ENCODE results near the gene AKR7A3.

The AKR7A3 gene

GRCh38 chr1:19288324-19289241 lies at the start of gene AKR7A3:
Gene AKR7A3 (minus strand): TSS chr1:19288770. CDS start chr1:19288709, 61 bp downstream.
- DNase-seq (ENCODE audit: low spot score) = peak; percentile 80

DNA sequence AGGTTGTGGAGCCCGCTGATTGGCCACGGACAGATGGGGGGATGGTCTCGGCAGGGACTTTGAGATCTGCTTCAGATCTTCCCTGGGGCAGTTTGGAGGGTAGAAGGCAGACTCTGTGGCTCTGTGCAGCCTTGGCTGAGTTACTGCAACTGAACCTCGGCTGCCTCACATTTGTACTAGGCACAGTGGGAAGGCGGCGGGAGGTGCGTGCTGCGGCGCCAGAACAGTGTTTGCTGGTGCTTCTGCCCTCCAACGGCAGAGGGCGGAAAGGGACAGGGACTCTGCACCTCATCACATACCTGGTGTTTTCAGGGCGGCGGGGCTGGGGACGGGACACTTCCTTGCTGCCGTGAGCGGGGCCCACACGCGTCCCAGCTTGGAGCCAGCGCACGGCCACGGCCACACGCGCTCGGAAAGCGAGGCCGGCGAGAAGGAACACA lies 49.8 kb upstream of the AKR7A3 start:
- peak; percentile 62 for DNase-seq (ENCODE audit: low spot score)

DNA sequence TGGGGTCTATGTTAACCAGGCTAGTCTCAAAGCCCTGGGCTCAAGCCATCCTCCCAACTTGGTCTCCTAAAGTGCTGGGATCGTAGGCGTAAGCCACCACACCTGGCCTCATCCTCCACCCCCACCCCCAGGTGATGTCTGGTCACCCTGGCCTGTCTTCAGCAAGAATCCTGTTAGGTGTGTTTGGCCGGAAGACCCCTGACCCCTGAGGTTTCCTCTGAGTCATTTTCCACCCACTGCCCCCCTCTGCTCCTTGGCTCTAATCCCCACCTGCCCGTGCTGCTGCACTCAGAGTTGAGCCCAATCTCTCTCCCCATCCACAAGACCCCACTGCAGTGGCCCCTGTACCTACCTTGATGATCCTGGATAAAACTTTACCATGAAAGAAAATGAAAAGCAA lies 48.7 kb upstream of the AKR7A3 start:
- DNase-seq (ENCODE audit: low spot score) = no peak

GRCh38 chr1:19336543-19336942 lies 48.0 kb upstream of the AKR7A3 start:
- DNase-seq (ENCODE audit: low spot score) = no peak

DNA sequence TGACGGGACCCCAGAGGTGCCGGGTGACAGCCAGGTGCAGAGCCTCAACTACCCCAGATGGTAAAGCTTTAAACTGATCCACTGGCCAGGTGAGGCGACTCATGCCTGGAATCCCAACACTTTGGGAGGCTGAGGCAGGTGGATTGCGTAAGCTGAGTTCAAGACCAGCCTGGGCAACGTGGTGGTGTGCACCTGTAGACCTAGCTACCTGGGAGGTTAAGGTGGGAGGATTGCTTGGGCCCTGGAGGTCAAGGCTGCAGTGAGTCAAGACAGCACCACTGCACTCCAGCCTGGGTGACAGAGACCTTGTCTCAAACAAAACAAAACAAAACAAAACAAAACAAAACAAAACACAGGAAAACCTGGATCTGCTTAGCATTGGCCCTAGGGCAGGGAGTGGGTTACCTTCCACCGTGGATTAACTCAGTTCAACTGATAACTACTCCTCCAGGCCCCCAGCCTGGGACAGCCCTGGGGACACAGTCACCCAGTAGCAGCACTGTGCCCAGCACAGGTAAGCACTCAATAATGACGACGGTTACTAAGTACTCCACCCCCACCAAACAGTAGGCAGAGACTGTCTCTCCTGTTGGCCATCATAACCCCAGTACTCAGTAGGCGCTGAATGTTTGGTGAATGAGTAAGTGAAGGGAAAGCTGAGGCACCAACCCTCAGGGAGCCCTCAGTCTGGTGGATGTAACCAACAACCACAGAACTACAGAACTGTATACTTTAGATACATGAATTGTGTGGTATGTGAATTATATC lies 45.2 kb upstream of the AKR7A3 start:
- DNase-seq (ENCODE audit: low spot score) = no peak

DNA sequence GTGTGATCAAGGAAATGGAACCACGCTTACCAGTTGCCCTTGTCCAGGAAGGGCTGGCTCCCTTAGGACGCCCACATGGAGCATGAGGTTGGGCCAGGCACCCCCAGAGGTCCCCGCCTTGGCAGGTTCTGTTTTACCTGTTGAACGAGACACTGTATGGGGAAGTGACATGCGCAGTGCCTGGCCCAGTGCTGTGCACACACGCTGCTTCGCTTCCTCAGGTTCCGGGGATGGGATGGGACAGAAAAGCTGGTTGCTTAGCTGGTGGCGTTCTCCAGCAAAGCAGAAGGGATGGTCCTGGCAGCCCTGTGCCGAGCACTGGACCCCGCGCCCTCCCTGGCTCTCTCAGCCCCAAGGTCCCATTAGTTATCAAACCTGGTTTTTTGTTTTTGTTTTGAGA lies 44.3 kb upstream of the AKR7A3 start:
- DNase-seq (ENCODE audit: low spot score) = no peak

GRCh38 chr1:19331262-19331878 lies 42.8 kb upstream of the AKR7A3 start:
- DNase-seq (ENCODE audit: low spot score) = no peak

GRCh38 chr1:19330449-19331135 lies 42.0 kb upstream of the AKR7A3 start:
- DNase-seq (ENCODE audit: low spot score) = no peak

DNA sequence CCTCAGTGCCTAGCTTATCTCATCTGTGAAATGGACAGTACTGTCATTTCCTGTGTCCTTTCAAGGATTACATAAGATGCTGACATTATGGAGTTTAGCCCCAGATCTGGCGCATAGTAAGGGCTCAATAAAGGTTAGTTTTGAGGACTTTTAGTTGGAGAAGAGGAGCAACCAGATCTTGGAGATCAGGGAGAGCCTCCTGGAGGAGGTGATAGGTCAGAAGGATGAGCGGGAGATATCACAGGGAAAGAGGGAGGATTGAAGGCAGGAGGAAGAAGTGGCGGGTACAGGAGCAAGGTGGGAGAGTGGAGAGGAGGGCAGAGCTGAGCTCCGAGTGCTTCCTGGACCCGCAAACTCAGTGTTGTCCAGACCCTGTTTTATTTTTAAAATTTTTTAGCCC lies 41.0 kb upstream of the AKR7A3 start:
- no peak for DNase-seq (ENCODE audit: low spot score)

DNA sequence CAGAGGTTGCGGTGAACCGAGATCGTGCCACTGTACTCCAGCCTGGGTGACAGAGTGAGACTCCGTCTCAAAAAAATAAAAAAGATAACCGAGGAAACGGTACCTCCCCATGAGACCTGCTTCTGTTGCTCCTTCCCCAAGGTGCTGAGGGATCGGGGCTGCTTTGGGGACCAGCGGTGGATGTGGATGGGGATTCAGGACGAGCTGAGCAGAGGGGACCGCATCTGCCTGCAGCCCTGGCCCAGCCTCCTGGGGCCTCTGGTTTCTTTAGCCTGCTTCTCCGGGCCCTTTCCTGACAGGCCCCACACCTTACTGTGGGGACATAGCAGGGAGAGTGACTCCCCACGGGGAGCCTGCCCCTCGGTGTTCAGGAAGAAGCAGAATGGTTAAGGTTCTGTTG lies 40.6 kb upstream of the AKR7A3 start:
- DNase-seq (ENCODE audit: low spot score) = no peak

DNA sequence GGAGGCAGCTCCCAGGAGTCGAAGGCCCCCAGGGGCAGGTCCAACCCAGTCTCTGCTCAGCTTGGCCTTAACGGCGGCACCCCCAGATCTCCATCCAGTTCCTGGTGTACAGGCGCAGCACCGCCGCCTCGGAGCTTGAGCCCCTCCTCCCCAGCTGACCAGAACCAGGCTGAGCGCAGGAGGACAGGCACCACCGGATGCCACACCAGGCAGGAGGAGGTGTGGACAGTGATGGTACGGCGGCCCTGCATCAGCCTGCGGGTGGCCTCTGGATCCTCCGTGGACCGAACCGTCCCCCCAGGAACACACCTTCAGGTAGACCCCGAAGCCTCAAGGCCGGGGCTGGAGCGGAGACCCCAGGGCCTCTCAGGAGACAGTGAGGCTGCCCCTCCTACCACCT lies 39.9 kb upstream of the AKR7A3 start:
- no peak for DNase-seq (ENCODE audit: low spot score)

DNA sequence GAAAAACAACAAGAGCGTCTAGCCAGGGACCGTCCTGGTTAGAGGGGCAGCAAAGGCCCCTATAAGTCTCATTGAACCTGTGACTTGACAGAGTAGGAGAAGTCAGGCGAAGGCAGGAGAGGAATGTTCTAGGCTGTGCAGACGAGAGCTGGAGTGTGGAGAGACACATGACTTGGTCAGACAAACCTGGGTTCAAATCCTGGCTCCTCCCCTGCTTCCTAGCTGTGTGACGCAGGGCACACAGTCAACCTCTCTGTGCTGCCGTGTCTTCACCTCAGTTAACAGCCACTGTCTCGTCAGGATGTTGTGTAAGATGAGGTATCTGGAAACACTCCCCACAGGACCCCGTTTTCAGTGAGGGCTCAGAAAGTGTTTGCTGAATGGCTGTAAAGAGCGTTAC lies 39.2 kb upstream of the AKR7A3 start:
- no peak for DNase-seq (ENCODE audit: low spot score)

DNA sequence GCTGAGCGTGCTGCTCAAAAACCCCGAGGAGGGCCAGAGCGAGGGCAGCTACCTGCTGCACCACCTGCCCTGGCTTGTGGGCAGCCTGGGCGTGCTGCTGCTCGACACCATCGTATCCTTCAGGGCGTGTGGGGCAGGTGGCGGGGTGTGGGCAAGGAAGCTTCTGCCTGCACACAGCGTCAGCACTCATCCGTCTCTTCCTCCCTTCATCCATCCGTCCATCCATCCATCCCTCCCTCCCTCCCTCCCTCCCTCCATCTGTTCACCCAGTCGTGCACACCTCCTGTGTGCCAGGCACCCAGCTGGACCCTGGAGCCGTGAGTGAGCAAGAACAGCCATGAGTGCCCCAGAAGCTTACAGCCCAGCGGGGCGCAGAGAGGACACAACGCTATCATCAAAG lies 38.7 kb upstream of the AKR7A3 start:
- DNase-seq (ENCODE audit: low spot score) = no peak

DNA sequence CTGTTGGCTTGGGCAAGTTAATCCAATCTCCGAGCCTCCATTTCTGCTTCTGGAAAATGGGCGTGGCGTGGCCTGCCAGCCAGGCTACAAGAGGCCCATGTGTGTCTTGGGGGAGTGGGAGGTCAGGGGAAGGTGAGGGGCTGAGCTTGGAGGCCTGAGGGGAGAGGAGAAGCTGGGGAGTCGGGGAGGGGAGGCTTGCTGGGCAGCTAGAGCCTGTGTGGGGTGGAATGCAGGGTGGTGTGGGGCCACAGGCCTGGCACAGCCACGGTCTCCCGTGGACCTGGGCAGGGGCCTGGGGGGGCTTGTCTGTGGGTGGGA lies 38.1 kb upstream of the AKR7A3 start:
- no peak for DNase-seq (ENCODE audit: low spot score)

DNA sequence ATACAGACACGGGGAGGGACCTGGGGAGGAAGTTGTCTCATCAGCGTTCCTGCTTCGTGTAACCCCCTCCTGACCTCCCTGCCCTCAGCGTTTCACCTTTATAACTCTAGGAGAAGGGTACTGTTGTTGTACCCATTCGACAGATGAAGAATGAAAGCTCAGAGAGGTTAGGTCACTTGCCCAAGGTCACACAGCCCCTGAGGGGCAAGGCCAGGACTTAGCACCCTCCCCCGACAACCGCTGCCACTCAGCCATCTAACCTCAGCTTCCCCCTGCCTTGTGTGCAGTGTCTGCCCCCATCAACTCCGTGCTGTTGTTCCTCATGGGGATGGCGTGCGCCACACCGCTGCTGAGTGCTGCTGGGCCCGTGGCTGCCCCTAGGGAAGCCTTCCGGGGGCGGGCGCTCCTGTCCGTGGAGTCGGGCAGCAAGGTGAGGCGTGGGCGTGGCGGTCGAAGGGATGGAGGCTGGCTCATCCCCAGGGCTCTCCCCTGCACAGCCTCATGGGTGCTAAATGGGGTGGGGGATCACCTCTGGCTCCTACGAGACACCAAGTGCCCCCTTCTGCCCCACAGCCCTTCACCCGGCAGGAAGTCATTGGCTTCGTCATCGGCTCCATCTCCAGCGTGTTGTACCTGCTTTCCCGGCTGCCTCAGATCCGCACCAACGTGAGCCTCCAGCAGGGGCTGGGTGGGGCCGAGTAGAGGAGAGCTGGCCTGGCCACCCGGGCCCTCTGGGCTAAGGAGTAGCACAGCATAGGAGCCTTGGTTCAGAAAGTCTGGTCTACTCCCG lies 37.6 kb upstream of the AKR7A3 start:
- no peak for DNase-seq (ENCODE audit: low spot score)

GRCh38 chr1:19325368-19325957 lies 36.9 kb upstream of the AKR7A3 start:
- DNase-seq (ENCODE audit: low spot score) = no peak

GRCh38 chr1:19324665-19324990 lies 36.1 kb upstream of the AKR7A3 start:
- no peak for DNase-seq (ENCODE audit: low spot score)

DNA sequence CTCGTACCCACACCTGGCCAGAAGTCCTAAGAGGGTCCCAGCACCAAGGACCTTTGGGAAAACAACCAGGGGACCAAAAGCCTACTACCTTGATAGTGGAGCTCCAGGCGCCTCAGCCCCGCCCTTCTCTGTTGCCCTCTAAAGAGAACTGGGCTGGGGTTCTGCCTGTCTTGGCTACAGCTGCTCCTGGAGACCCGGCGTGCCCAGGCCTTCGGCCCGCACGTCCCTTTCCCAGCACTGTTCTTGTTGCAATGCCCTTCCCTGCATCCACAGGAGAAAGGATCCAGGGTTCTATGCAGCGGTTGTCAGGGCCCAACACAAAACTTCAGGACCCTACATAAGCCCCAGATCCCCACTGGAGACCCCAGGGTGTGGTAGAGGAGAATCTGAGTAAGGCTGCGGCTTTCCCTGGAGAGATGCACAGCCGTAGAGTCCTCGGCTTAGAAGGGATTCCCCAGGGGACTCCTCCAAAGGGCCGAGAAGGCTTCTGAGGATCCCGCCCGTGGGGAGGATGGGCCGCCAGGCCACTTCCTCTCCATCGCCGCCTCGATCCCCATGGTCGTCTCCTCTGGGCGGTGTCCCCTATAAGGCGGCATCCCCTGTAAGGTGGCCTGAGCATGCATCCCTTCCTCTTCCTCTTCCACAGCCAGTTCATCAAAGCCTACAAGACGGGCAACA lies 35.6 kb upstream of the AKR7A3 start:
- DNase-seq (ENCODE audit: low spot score) = no peak

- no peak for DNase-seq (ENCODE audit: low spot score)
Observed at GRCh38 chr1:19322481-19322880, 33.9 kb upstream of the AKR7A3 start.

- DNase-seq (ENCODE audit: low spot score) = no peak
Observed at GRCh38 chr1:19321071-19321470, 32.5 kb upstream of the AKR7A3 start.

GRCh38 chr1:19319196-19319595 lies 30.6 kb upstream of the AKR7A3 start:
- DNase-seq (ENCODE audit: low spot score) = no peak

Measured in iPS-NIHi11 (cell line).